Measurements from ENCODE around the gene XPNPEP1. TPM values are rescaled to one million over a fixed set of nuclear protein-coding genes. Genes with fewer than 3 reads are reported as not detected.
A peak's percentile ranks its signal among the peaks of the same experiment; 100 is the strongest.

XPNPEP1 gene
- total and polyA plus RNA-seq, 2 of the 4 experiments (the other 2 are of a cell fraction): 164 to 311 TPM

DNA sequence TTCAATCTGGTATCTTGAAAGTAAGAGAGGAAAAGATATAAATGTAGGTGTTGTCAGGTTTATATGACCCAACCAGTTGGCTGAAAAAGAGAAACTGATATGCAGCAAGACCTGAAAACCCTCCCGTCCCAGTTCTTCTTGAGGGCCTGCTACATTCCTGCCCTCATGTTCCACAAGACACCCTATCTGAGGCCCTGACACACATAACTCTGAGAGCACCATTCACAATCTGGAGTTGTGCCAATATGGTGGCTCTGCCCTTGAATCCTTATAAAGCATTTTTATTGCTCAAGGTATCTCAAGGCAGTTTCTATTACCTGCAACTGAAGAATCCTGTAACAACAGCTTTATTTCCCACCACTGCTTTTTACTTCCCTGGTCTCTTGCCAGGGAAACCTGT lies 17.0 kb downstream of the XPNPEP1 start:
- Histone ChIP-seq H3K18ac (ENCODE audit: low read depth, low read length) (no peak overlapping the region; the same call in 1 of the 2 replicates), H3K4me2 (ENCODE audit: low read depth, low read length) (no peak overlapping the region), H3K14ac (replicated peaks; ENCODE audit: low read depth, low read length) (no peak overlapping the region), H4K20me1 (ENCODE audit: insufficient read depth, low read length) (peaks cover 5% of the 10 kb centered on the region; the same call in 1 of the 2 replicates), H3K9ac (ENCODE audit: low read depth, low read length) (no peak overlapping the region), H3K9me1 (ENCODE audit: insufficient read depth, low read length) (peaks cover 30% of the 10 kb centered on the region), H3K27me3 (ENCODE audit: control insufficient read depth, insufficient read depth, low read length) (no peaks in the 10 kb centered on the region), H4K5ac (ENCODE audit: low read depth, low read length) (no peak overlapping the region), H3K4me3 (ENCODE audit: insufficient read depth, low read depth, low read length) (no peak overlapping the region), H4K91ac (ENCODE audit: insufficient read depth, low read depth, low read length) (no peak overlapping the region), H3K9me3 (ENCODE audit: control insufficient read depth, insufficient read depth, low read length) (no peaks in the 10 kb centered on the region), H2AK5ac (ENCODE audit: low read depth, low read length) (no peak overlapping the region), H2BK20ac (ENCODE audit: low read depth, low read length) (no peak overlapping the region), H2AK9ac (replicated peaks; ENCODE audit: low read depth, low read length, poor library complexity) (no peak overlapping the region), H3K23ac (ENCODE audit: low read depth, low read length) (no peak overlapping the region), H2AFZ (replicated peaks; ENCODE audit: low read length, poor library complexity) (no peak overlapping the region), H3K56ac (ENCODE audit: extremely low read depth, insufficient read depth, low read length) (no peak overlapping the region), H3K27ac (ENCODE audit: insufficient read depth, low read length) (no peak overlapping the region), H4K8ac (ENCODE audit: low read depth in 2 of 2, low read length in 2 of 2) (no peak overlapping the region), H3K36me3 (ENCODE audit: control insufficient read depth, insufficient read depth, low read length) (peaks cover 17% of the 10 kb centered on the region), H2BK120ac (ENCODE audit: low read depth, low read length) (no peak overlapping the region), H3K4ac (ENCODE audit: low read depth, low read length) (no peak overlapping the region), H3K4me1 (ENCODE audit: control insufficient read depth, insufficient read depth, low read length) (peaks cover 13% of the 10 kb centered on the region), H2BK5ac (ENCODE audit: low read depth, low read length, poor library complexity, severe bottlenecking) (peak overlapping the region; percentile 23), H3K79me1 (ENCODE audit: low read depth in 1 of 2, low read length in 2 of 2) (peaks cover 38 to 73% of the 10 kb centered on the region in 2 experiments), H2BK15ac (ENCODE audit: low read depth, low read length) (no peak overlapping the region)
- dilution Hi-C loops (cut with HindIII; ENCODE audit: low sequenced_read_pairs, unreplicated experiment) (no loop called here), in situ Hi-C loops (cut with MboI; ENCODE audit: low sequenced_read_pairs) (loop anchor here (25.0 kb wide), 1 partner anchor 656 kb away; the partner anchor contains the start of gene SMC3), intact Hi-C loops (cut with micrococcal nuclease) (no loop called here)
- no CpG with 5 or more reads among the region's 1 CpG for WGBS, 2 experiments (ENCODE audit: extremely low coverage in 2 of 2, insufficient read length in 1 of 2)
- TF ChIP-seq CEBPB (IDR thresholded peaks at IDR 0.05; ENCODE audit: low read depth, low read length): no peak
- TF ChIP-seq MXI1 (IDR thresholded peaks at IDR 0.05; ENCODE audit: borderline replicate concordance, low read depth, low read length): no peak
- TF ChIP-seq, protein P1, sequence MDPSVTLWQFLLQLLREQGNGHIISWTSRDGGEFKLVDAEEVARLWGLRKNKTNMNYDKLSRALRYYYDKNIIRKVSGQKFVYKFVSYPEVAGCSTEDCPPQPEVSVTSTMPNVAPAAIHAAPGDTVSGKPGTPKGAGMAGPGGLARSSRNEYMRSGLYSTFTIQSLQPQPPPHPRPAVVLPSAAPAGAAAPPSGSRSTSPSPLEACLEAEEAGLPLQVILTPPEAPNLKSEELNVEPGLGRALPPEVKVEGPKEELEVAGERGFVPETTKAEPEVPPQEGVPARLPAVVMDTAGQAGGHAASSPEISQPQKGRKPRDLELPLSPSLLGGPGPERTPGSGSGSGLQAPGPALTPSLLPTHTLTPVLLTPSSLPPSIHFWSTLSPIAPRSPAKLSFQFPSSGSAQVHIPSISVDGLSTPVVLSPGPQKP (IDR thresholded peaks at IDR 0.05; ENCODE audit: borderline replicate concordance, low read depth, low read length): no peak
- TF ChIP-seq RFX5 (IDR thresholded peaks at IDR 0.05; ENCODE audit: low read depth, low read length): no peak
- no peak for TF ChIP-seq NFE2L2 (IDR thresholded peaks at IDR 0.05; ENCODE audit: low read depth, low read length)
- no peak for TF ChIP-seq FOS (IDR thresholded peaks at IDR 0.05; ENCODE audit: low read depth, low read length)
- TF ChIP-seq, protein P2, sequence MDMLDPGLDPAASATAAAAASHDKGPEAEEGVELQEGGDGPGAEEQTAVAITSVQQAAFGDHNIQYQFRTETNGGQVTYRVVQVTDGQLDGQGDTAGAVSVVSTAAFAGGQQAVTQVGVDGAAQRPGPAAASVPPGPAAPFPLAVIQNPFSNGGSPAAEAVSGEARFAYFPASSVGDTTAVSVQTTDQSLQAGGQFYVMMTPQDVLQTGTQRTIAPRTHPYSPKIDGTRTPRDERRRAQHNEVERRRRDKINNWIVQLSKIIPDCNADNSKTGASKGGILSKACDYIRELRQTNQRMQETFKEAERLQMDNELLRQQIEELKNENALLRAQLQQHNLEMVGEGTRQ (IDR thresholded peaks at IDR 0.05; ENCODE audit: low read depth, low read length): no peak
- TF ChIP-seq, protein P3, sequence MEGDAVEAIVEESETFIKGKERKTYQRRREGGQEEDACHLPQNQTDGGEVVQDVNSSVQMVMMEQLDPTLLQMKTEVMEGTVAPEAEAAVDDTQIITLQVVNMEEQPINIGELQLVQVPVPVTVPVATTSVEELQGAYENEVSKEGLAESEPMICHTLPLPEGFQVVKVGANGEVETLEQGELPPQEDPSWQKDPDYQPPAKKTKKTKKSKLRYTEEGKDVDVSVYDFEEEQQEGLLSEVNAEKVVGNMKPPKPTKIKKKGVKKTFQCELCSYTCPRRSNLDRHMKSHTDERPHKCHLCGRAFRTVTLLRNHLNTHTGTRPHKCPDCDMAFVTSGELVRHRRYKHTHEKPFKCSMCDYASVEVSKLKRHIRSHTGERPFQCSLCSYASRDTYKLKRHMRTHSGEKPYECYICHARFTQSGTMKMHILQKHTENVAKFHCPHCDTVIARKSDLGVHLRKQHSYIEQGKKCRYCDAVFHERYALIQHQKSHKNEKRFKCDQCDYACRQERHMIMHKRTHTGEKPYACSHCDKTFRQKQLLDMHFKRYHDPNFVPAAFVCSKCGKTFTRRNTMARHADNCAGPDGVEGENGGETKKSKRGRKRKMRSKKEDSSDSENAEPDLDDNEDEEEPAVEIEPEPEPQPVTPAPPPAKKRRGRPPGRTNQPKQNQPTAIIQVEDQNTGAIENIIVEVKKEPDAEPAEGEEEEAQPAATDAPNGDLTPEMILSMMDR (conservative IDR thresholded peaks at IDR 0.05; ENCODE audit: low read depth, low read length): no peak
- no peak for TF ChIP-seq BHLHE40 (IDR thresholded peaks at IDR 0.05; ENCODE audit: low read depth, low read length)
- TF ChIP-seq POLR2A (IDR thresholded peaks at IDR 0.05; ENCODE audit: low read depth, low read length): no peak
- TF ChIP-seq MAZ (IDR thresholded peaks at IDR 0.05; ENCODE audit: borderline replicate concordance, low read depth, low read length): no peak
- no peak for TF ChIP-seq RCOR1 (IDR thresholded peaks at IDR 0.05; ENCODE audit: insufficient replicate concordance, low read length)
- TF ChIP-seq RAD21 (IDR thresholded peaks at IDR 0.05; ENCODE audit: low read length): no peak
- no peak for TF ChIP-seq MAFK (IDR thresholded peaks at IDR 0.05; ENCODE audit: low read depth, low read length)
- TF ChIP-seq CHD1 (IDR thresholded peaks at IDR 0.05; ENCODE audit: low read depth, low read length): no peak
- no peak for TF ChIP-seq SMC3 (IDR thresholded peaks at IDR 0.05; ENCODE audit: low read depth, low read length)
- no peak for ATAC-seq (ENCODE audit: low read depth)
- POLR2A ChIA-PET (ENCODE audit: unreplicated experiment): no interaction called here
- DNase-seq: no peak
- CTCF ChIA-PET: no interaction called here
- BruUV-seq (replicated peaks): no TSS peak

Data from IMR-90 (cell line).